Activated T-helper 2 cell treated with anti-CD3 and anti-CD28 coated beads, Interferon-gamma antibody, Interleukin-2, Interleukin-4, amounts not matched to agents 10 μg/mL and 5 μg/mL and 100 μg/mL, durations not matched to agents 14 hours and 24 hours and 36 hours (primary cell): ENCODE measurements around the gene ARHGAP8. TPM values are rescaled to one million over a fixed set of nuclear protein-coding genes. Genes with fewer than 3 reads are reported as not detected.
A peak's percentile ranks its signal among the peaks of the same experiment; 100 is the strongest.

Experiments used
- DNase-seq: peaks from one replicate; pipeline ENCODE4 v3.0.0; 2021; ENCODE audit warnings: low spot score
- H3K27ac Mint-ChIP-seq: one replicate; pipeline ENCODE4 v1.8.0; 2021; ENCODE audit warnings: mixed read lengths
- H3K27me3 Mint-ChIP-seq: one replicate; pipeline ENCODE4 v1.8.0; 2021; ENCODE audit warnings: low read depth, mixed read lengths
- H3K36me3 Mint-ChIP-seq: one replicate; pipeline ENCODE4 v1.8.0; 2021; ENCODE audit warnings: low read depth, mixed read lengths
- H3K4me1 Mint-ChIP-seq: one replicate; pipeline ENCODE4 v1.8.0; 2021; ENCODE audit warnings: low read depth, mixed read lengths
- H3K4me3 Mint-ChIP-seq: one replicate; pipeline ENCODE4 v1.8.0; 2021; ENCODE audit warnings: low read depth, mild to moderate bottlenecking, moderate library complexity, mixed read lengths
- H3K9me3 Mint-ChIP-seq: one replicate; pipeline ENCODE4 v1.8.0; 2021; ENCODE audit warnings: mixed read lengths
- intact Hi-C: fragments of 100-400 bp; cut with micrococcal nuclease; formaldehyde crosslinking; loops from one replicate; pipeline ENCODE4 v1.15.1; 2023
- total RNA-seq: library from RNA; stranded (reverse); gene quantifications from 2 replicates; pipeline ENCODE4 v1.2.3, GENCODE V29; 2022

Gene ARHGAP8
- total RNA-seq, 1 donor from 2014 or later, result 0.30 TPM

GRCh38 chr22:44729391-44730021 is 22.9 kb upstream of the ARHGAP8 start:
- intact Hi-C loops, result no loop called here
- H3K36me3 Mint-ChIP-seq, result no peaks in the 10 kb centered on the region
- no peaks in the 10 kb centered on the region for H3K9me3 Mint-ChIP-seq
- no peak overlapping the region for H3K27ac Mint-ChIP-seq
- H3K27me3 Mint-ChIP-seq, result no peaks in the 10 kb centered on the region
- no peak overlapping the region for H3K4me3 Mint-ChIP-seq
- no peak for DNase-seq
- H3K4me1 Mint-ChIP-seq, result no peaks in the 10 kb centered on the region

- Mint-ChIP-seq H3K27me3 (no peaks in the 10 kb centered on the region), H3K36me3 (no peaks in the 10 kb centered on the region), H3K27ac (no peak overlapping the region), H3K4me1 (no peaks in the 10 kb centered on the region), H3K9me3 (no peaks in the 10 kb centered on the region), H3K4me3 (no peak overlapping the region)
- no peak for DNase-seq
- intact Hi-C loops, result no loop called here
These were observed 22.4 kb upstream of the ARHGAP8 start for GRCh38 chr22:44730022-44730393.

GRCh38 chr22:44730490-44731356 is 21.7 kb upstream of the ARHGAP8 start:
- Mint-ChIP-seq H3K27ac (no peak overlapping the region), H3K4me1 (no peaks in the 10 kb centered on the region), H3K36me3 (no peaks in the 10 kb centered on the region), H3K9me3 (no peaks in the 10 kb centered on the region), H3K27me3 (no peaks in the 10 kb centered on the region), H3K4me3 (no peak overlapping the region)
- intact Hi-C loops, result no loop called here
- no peak for DNase-seq

GRCh38 chr22:44731357-44731970 is 20.9 kb upstream of the ARHGAP8 start:
- no peak for DNase-seq
- no peaks in the 10 kb centered on the region for H3K27me3 Mint-ChIP-seq
- no peaks in the 10 kb centered on the region for H3K4me1 Mint-ChIP-seq
- H3K27ac Mint-ChIP-seq, result no peak overlapping the region
- H3K36me3 Mint-ChIP-seq, result no peaks in the 10 kb centered on the region
- intact Hi-C loops, result no loop called here
- no peak overlapping the region for H3K4me3 Mint-ChIP-seq
- H3K9me3 Mint-ChIP-seq, result no peaks in the 10 kb centered on the region

GRCh38 chr22:44732017-44732561 is 20.3 kb upstream of the ARHGAP8 start:
- intact Hi-C loops, result no loop called here
- no peaks in the 10 kb centered on the region for H3K4me1 Mint-ChIP-seq

DNA sequence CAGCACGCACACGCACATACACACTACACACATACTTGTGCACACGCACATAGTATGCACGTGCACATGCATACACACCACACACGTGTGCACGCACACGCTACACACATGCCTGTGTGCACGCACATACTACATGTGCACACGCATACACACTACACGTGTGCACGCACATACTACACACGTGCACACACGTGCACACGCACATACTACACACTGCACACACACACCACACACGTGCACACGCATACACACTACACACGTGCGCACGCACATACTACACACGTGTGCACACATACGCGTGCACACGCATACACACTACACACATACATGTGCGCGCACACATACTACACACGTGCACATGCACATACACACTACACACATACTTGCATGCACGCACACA is 19.7 kb upstream of the ARHGAP8 start:
- no peaks in the 10 kb centered on the region for H3K9me3 Mint-ChIP-seq
- intact Hi-C loops, result no loop called here
- no peak overlapping the region for H3K27ac Mint-ChIP-seq
- H3K4me1 Mint-ChIP-seq, result no peaks in the 10 kb centered on the region
- no peaks in the 10 kb centered on the region for H3K27me3 Mint-ChIP-seq
- DNase-seq, result no peak
- no peaks in the 10 kb centered on the region for H3K36me3 Mint-ChIP-seq
- H3K4me3 Mint-ChIP-seq, result no peak overlapping the region

More at GRCh38 chr22:44732017-44732561, 20.3 kb upstream of the ARHGAP8 start:
- no peaks in the 10 kb centered on the region for H3K9me3 Mint-ChIP-seq
- no peak for DNase-seq
- H3K27me3 Mint-ChIP-seq, result no peaks in the 10 kb centered on the region
- no peaks in the 10 kb centered on the region for H3K36me3 Mint-ChIP-seq
- H3K27ac Mint-ChIP-seq, result no peak overlapping the region
- H3K4me3 Mint-ChIP-seq, result no peak overlapping the region

DNA sequence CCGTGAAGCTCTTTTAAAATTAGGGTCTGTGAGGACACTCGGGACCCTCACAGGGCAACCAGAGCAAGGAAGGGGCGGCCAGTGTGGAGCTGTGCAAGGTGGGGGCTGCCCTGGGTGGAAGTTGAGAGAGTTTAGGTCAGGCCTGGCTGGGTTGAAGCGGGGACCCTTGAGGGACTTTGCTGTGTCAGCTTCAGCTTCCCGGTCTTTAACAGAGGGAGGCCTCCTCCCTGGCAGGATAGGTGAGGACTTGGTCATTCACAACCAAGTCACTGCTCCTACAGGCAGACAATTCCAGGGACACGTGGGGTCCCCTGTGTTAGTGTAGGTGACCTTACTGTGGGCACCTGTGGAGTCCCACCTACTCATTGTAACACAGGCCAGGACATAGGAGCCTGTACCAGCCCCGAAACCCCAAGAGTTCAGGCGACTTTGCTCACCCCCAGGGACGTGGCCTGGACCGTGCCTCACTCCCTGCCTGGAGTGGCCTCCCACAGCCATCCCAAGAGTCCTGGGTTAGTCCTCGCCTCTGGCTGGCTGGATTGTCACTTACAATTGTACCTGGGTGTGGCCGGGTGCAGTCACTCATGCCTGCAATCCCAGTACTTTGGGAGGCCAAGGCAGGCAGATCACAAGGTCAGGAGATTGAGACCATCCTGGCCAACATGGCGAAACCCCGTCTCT is 18.8 kb upstream of the ARHGAP8 start:
- Mint-ChIP-seq H3K27me3 (no peaks in the 10 kb centered on the region), H3K27ac (no peak overlapping the region), H3K36me3 (no peaks in the 10 kb centered on the region), H3K4me3 (no peak overlapping the region), H3K4me1 (no peaks in the 10 kb centered on the region), H3K9me3 (no peaks in the 10 kb centered on the region)
- intact Hi-C loops, result no loop called here
- DNase-seq, result no peak

- Mint-ChIP-seq H3K4me1 (no peaks in the 10 kb centered on the region), H3K27ac (no peak overlapping the region), H3K27me3 (no peaks in the 10 kb centered on the region), H3K36me3 (no peaks in the 10 kb centered on the region), H3K9me3 (no peaks in the 10 kb centered on the region), H3K4me3 (no peak overlapping the region)
- intact Hi-C loops, result no loop called here
- no peak for DNase-seq
These were observed 18.1 kb upstream of the ARHGAP8 start for GRCh38 chr22:44734278-44734677.

- no peaks in the 10 kb centered on the region for H3K4me1 Mint-ChIP-seq
- H3K4me3 Mint-ChIP-seq, result no peak overlapping the region
- H3K36me3 Mint-ChIP-seq, result no peaks in the 10 kb centered on the region
- H3K9me3 Mint-ChIP-seq, result no peaks in the 10 kb centered on the region
- H3K27ac Mint-ChIP-seq, result no peak overlapping the region
- intact Hi-C loops, result loop anchor here (1.0 kb wide), 1 partner anchor 38 kb away; no protein-coding TSS in a partner anchor
- no peak for DNase-seq
- no peaks in the 10 kb centered on the region for H3K27me3 Mint-ChIP-seq
These were observed 17.4 kb upstream of the ARHGAP8 start for GRCh38 chr22:44734801-44735517.

DNA sequence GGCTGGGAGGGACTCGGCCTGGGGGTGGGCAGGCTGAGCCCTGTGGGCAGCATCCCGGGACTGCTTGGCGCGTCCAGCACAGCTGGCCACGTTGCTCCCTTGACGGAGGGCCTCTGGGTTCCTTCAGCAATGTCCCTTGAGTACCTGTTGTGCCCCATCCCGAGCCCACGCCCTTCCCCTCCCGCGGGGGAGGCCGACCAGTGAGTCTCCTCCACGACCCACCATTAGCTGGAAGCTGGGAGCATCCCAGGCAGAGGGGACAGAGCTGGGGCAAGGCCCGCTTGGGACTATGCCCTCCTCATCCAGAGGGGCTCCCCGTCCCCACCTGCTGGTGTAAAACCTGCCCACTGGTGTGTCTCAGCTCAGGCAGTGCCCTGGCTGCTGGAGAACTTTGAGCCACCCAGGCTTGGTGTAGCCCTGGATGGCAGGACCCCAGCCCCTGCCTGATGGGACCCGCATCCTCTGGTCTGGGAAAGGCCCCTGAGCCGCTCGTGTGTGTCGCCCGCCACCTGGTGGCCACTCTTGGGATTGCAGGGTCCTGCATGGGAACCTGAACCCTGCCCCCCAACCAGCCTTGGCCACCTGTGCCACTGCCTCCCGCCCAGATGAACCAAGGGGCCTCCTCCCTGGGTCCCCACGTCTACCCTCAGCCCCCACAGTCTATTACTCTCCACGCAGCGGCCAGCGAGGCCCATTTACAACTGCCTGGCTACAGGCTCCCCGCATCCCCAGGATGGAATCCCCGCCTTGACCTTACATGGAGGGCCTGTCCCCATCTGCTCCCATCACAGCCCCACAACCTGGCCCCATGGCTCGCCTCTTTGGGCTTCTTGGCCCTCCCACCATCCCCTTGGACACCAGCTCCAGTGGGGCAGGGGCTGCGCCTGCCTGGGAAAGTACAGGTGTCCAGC is 16.6 kb upstream of the ARHGAP8 start:
- no peak overlapping the region for H3K4me3 Mint-ChIP-seq
- intact Hi-C loops, result loop anchor here (1.0 kb wide), 1 partner anchor 38 kb away; no protein-coding TSS in a partner anchor
- no peak overlapping the region for H3K27ac Mint-ChIP-seq
- H3K4me1 Mint-ChIP-seq, result no peaks in the 10 kb centered on the region
- H3K27me3 Mint-ChIP-seq, result no peaks in the 10 kb centered on the region
- H3K9me3 Mint-ChIP-seq, result no peaks in the 10 kb centered on the region
- DNase-seq, result peak; percentile 65
- H3K36me3 Mint-ChIP-seq, result no peaks in the 10 kb centered on the region

- no peaks in the 10 kb centered on the region for H3K36me3 Mint-ChIP-seq
- H3K9me3 Mint-ChIP-seq, result no peaks in the 10 kb centered on the region
- H3K27me3 Mint-ChIP-seq, result no peaks in the 10 kb centered on the region
- H3K27ac Mint-ChIP-seq, result no peak overlapping the region
- H3K4me3 Mint-ChIP-seq, result no peak overlapping the region
- H3K4me1 Mint-ChIP-seq, result no peaks in the 10 kb centered on the region
- DNase-seq, result no peak
- intact Hi-C loops, result no loop called here
These were observed 15.6 kb upstream of the ARHGAP8 start for GRCh38 chr22:44736581-44737405.
